Panc1 (cell line): ENCODE data around the gene SZT2. TPM values are rescaled to one million over a fixed set of nuclear protein-coding genes. Genes with fewer than 3 reads are reported as not detected.

Source experiments
- ATAC-seq: fragments of 200-7000 bp; cut with Tn5 transposase; 2 replicates; pipeline ENCODE4 v1.9.1; 2020; ENCODE audit warnings: mild to moderate bottlenecking, moderate library complexity
- BruUV-seq: library from RNA; stranded (reverse); fragments of 400-500 nt; replicated peaks from 2 replicates; lab custom pipeline; 2021; lab: Mats Ljungman, UMichigan
- CTCF ChIA-PET: fragments of 300-600 bp; sonication (Branson Sonifier 250); formaldehyde crosslinking; loops from one replicate; lab custom pipeline; 2022; ENCODE audit warnings: antibody characterized with exemption; lab: Charles Lee
- POLR2A ChIA-PET: fragments of 300-600 bp; sonication (Branson Sonifier 250); formaldehyde crosslinking; loops from one replicate; lab custom pipeline; 2022; ENCODE audit warnings: antibody characterized with exemption; lab: Charles Lee
- DNase-seq: peaks from one replicate; pipeline ENCODE4 v3.0.0-alpha.2; 2010; ENCODE audit warnings: low read depth, low spot score
- H3K27ac ChIP-seq: 2 replicates; pipeline ENCODE4 v1.5.1; 2011; ENCODE audit warnings: mild to moderate bottlenecking, low read length, inconsistent platforms
- H3K27me3 ChIP-seq: fragments of 200-500 bp; sonication (Bioruptor generic); 2 replicates; pipeline ENCODE4 v1.6.0; 2014; ENCODE audit warnings: low read length, inconsistent platforms; ENCODE audit not compliant: control insufficient read depth, insufficient read depth
- H3K36me3 ChIP-seq: fragments of 200-500 bp; sonication (Bioruptor generic); 2 replicates; pipeline ENCODE4 v1.5.1; 2014; ENCODE audit warnings: inconsistent platforms, mild to moderate bottlenecking, low read length, moderate library complexity; ENCODE audit not compliant: control insufficient read depth, insufficient read depth
- H3K4me1 ChIP-seq: 2 replicates; pipeline ENCODE4 v1.5.1; 2011; ENCODE audit warnings: inconsistent platforms, mild to moderate bottlenecking, low read length, moderate library complexity; ENCODE audit not compliant: control insufficient read depth, insufficient read depth
- H3K4me3 ChIP-seq, 2 experiments: 2 replicates each; pipeline ENCODE4 v1.5.1; 2011 to 2012; ENCODE audit warnings: low read depth in 2 of 2, low read length in 2 of 2, mild to moderate bottlenecking in 2 of 2, inconsistent platforms in 1 of 2, moderate library complexity in 1 of 2
- H3K9me3 ChIP-seq: fragments of 200-500 bp; sonication (Bioruptor generic); 2 replicates; pipeline ENCODE4 v1.5.1; 2014; ENCODE audit warnings: low read depth, mild to moderate bottlenecking, inconsistent platforms, low read length, moderate library complexity; ENCODE audit not compliant: control insufficient read depth, insufficient read depth
- CTCF ChIP-seq: fragments of 450-650 bp; IDR thresholded peaks from 2 replicates; pipeline ENCODE4 v1.5.1; 2017; ENCODE audit warnings: mild to moderate bottlenecking
- POLR2AphosphoS5 ChIP-seq: IDR thresholded peaks from 2 replicates; pipeline ENCODE4 v1.6.1; 2012; ENCODE audit warnings: mild to moderate bottlenecking, low read depth, low read length, moderate library complexity
- REST ChIP-seq, 2 experiments: IDR thresholded peaks; 2 replicates each; pipeline ENCODE4 v1.6.1; 2011 to 2012; ENCODE audit warnings: low read depth in 2 of 2, control low read depth in 1 of 2, low read length in 1 of 2, mild to moderate bottlenecking in 1 of 2, moderate library complexity in 1 of 2; ENCODE audit not compliant: insufficient read depth in 1 of 2
- SIN3A ChIP-seq: IDR thresholded peaks from 2 replicates; pipeline ENCODE4 v1.6.1; 2012; ENCODE audit warnings: low read depth, mild to moderate bottlenecking, low read length, moderate library complexity, borderline replicate concordance; ENCODE audit not compliant: insufficient read depth
- TCF7L2 ChIP-seq: IDR thresholded peaks from 2 replicates; pipeline ENCODE4 v1.6.1; 2011; ENCODE audit warnings: mild to moderate bottlenecking, low read depth, low read length, inconsistent platforms
- in situ Hi-C: cut with HindIII; loops from 2 replicates; pipeline ENCODE4 v1.10.0; 2016; ENCODE audit warnings: low sequenced_read_pairs, low pct_unique_long_range_greater_than_20kb
- intact Hi-C: fragments of 100-400 bp; cut with micrococcal nuclease; formaldehyde crosslinking; loops from one replicate; pipeline ENCODE4 v1.10.0; 2022; ENCODE audit not compliant: unreplicated experiment
- total RNA-seq: library from RNA; stranded (reverse); gene quantifications from one replicate; pipeline ENCODE4 v1.2.1, GENCODE V29; 2021; ENCODE audit not compliant: unreplicated experiment

Gene SZT2
- total RNA-seq, 1 experiment from 2014 or later, result 40.2 TPM

- Histone ChIP-seq H3K27me3 (no peaks in the 10 kb centered on the region), H3K27ac (no peak overlapping the region), H3K4me1 (peaks cover 17% of the 10 kb centered on the region), H3K9me3 (no peaks in the 10 kb centered on the region), H3K4me3 (no peak overlapping the region), H3K36me3 (no peaks in the 10 kb centered on the region)
- CTCF ChIA-PET, result interaction anchor here (0.6 kb wide), 1 partner anchor 79 kb away, joined by 4 read pairs; no protein-coding TSS in a partner anchor
- POLR2A ChIA-PET, result no interaction called here
- no peak for DNase-seq
- in situ Hi-C loops, result no loop called here
- ATAC-seq, result no peak
- TF ChIP-seq TCF7L2 (no peak), REST (IDR thresholded peaks at IDR 0.05; ENCODE audit: insufficient read depth in 1 of 2, low read depth in 2 of 2, low read length in 1 of 2) (no peak), SIN3A (no peak), POLR2AphosphoS5 (no peak), CTCF (no peak)
- intact Hi-C loops, result no loop called here
- BruUV-seq, result TSS peak; percentile 97
Observed at GRCh38 chr1:43451701-43452532, 62.2 kb downstream of the SZT2 start.

- DNase-seq (peak; percentile 45), ATAC-seq (peak; percentile 54)
- Histone ChIP-seq H3K27ac (peak overlapping the region; percentile 85), H3K27me3 (no peaks in the 10 kb centered on the region), H3K9me3 (no peaks in the 10 kb centered on the region), H3K4me3 (peak overlapping the region; percentile 49 to 58), H3K4me1 (peaks cover 17% of the 10 kb centered on the region), H3K36me3 (no peaks in the 10 kb centered on the region)
- intact Hi-C loops (no loop called here), in situ Hi-C loops (no loop called here)
- POLR2A ChIA-PET, result no interaction called here
- peak; percentile 69; the same call in 1 of the 2 replicates for TF ChIP-seq TCF7L2
- TF ChIP-seq CTCF, result no peak
- 0 out of 2 replicates have a peak, but pooled peaks have one; percentile 33 for TF ChIP-seq SIN3A
- no peak for TF ChIP-seq POLR2AphosphoS5
- no peak for TF ChIP-seq REST (IDR thresholded peaks at IDR 0.05; ENCODE audit: insufficient read depth in 1 of 2, low read depth in 2 of 2, low read length in 1 of 2)
- CTCF ChIA-PET, result no interaction called here
- no TSS peak for BruUV-seq
Observed at GRCh38 chr1:43452789-43453441, 63.2 kb downstream of the SZT2 start.
